Iris pigment epithelial cell (primary cell): ENCODE results near the gene LRRC8B.
"Not testable (repeated sequence)": the region's sequence is repeated elsewhere in the genome, so short reads cannot be mapped to it uniquely, and the experiment has no call there.

Experiments used
- DNase-seq: peaks from one replicate; pipeline ENCODE4 v3.0.0-alpha.2; 2011; ENCODE audit warnings: low read depth

LRRC8B gene

GRCh38 chr1:89524369-89525168 is at the start of gene LRRC8B:
Gene LRRC8B, plus strand, starts transcription at chr1:89524829. Its CDS starts 57,822 bp downstream, at chr1:89582651.
- peak; percentile 87 for DNase-seq

GRCh38 chr1:89475269-89475668 is 49.4 kb upstream of the LRRC8B start:
- DNase-seq, result no peak

- no peak for DNase-seq
Observed at GRCh38 chr1:89476072-89476471, 48.6 kb upstream of the LRRC8B start.

- peak; percentile 82 for DNase-seq
Observed at GRCh38 chr1:89483010-89483756, 41.4 kb upstream of the LRRC8B start.

- no peak for DNase-seq
Observed at GRCh38 chr1:89483757-89484077, 40.9 kb upstream of the LRRC8B start.

- DNase-seq, result no peak
Observed at GRCh38 chr1:89484092-89485038, 40.3 kb upstream of the LRRC8B start.

GRCh38 chr1:89487972-89488371 is 36.7 kb upstream of the LRRC8B start:
- no peak for DNase-seq

GRCh38 chr1:89489047-89489729 is 35.4 kb upstream of the LRRC8B start:
- DNase-seq, result peak; percentile 32

GRCh38 chr1:89490389-89490788 is 34.2 kb upstream of the LRRC8B start:
- DNase-seq, result no peak

GRCh38 chr1:89499320-89499719 is 25.3 kb upstream of the LRRC8B start:
- DNase-seq, result no peak

GRCh38 chr1:89502042-89502441 is 22.6 kb upstream of the LRRC8B start:
- DNase-seq, result no peak

- no peak for DNase-seq
Observed at GRCh38 chr1:89502895-89503294, 21.7 kb upstream of the LRRC8B start.

- no peak for DNase-seq
Observed at GRCh38 chr1:89503690-89504089, 20.9 kb upstream of the LRRC8B start.

- DNase-seq, result not testable (repeated sequence)
Observed at GRCh38 chr1:89510061-89510460, 14.6 kb upstream of the LRRC8B start.

GRCh38 chr1:89512996-89513720 is 11.5 kb upstream of the LRRC8B start:
- DNase-seq, result no peak

- DNase-seq, result peak; percentile 88
Observed at GRCh38 chr1:89516055-89516454, 8.6 kb upstream of the LRRC8B start.

- peak; percentile 12 for DNase-seq
Observed at GRCh38 chr1:89518221-89518631, 6.4 kb upstream of the LRRC8B start.

- peak; percentile 68 for DNase-seq
Observed at GRCh38 chr1:89519779-89520358, 4.8 kb upstream of the LRRC8B start.

- not testable (repeated sequence) for DNase-seq
Observed at GRCh38 chr1:89521977-89522376, 2.7 kb upstream of the LRRC8B start.

- DNase-seq, result peak; percentile 39
Observed at GRCh38 chr1:89523572-89524368, 859 bp upstream of the LRRC8B start.
